ENCODE measurements around the gene WBP2NL.
A peak's percentile ranks its signal among the peaks of the same experiment; 100 is the strongest.

The WBP2NL gene

GRCh38 chr22:42076764-42077485, 78.3 kb downstream of the WBP2NL start:
- H3K9me3 ChIP-seq (ENCODE audit: control insufficient read depth in 1 of 2, low read length in 2 of 2): no peaks in the 10 kb centered on the region
- no peak overlapping the region for H3K27ac ChIP-seq (ENCODE audit: low read length)
- peaks cover 12 to 33% of the 10 kb centered on the region in 2 donors for H3K4me1 ChIP-seq (ENCODE audit: control insufficient read depth in 1 of 2, insufficient read depth in 2 of 2, low read length in 2 of 2)
- H3K27me3 ChIP-seq (ENCODE audit: low read depth, low read length): no peaks in the 10 kb centered on the region
- peaks cover 0 to 23% of the 10 kb centered on the region in 2 donors for H3K36me3 ChIP-seq (ENCODE audit: control insufficient read depth in 1 of 2, insufficient read depth in 2 of 2, low read length in 2 of 2)
- no peak overlapping the region for H3K4me3 ChIP-seq (ENCODE audit: low read depth in 1 of 2, low read length in 2 of 2)

DNA sequence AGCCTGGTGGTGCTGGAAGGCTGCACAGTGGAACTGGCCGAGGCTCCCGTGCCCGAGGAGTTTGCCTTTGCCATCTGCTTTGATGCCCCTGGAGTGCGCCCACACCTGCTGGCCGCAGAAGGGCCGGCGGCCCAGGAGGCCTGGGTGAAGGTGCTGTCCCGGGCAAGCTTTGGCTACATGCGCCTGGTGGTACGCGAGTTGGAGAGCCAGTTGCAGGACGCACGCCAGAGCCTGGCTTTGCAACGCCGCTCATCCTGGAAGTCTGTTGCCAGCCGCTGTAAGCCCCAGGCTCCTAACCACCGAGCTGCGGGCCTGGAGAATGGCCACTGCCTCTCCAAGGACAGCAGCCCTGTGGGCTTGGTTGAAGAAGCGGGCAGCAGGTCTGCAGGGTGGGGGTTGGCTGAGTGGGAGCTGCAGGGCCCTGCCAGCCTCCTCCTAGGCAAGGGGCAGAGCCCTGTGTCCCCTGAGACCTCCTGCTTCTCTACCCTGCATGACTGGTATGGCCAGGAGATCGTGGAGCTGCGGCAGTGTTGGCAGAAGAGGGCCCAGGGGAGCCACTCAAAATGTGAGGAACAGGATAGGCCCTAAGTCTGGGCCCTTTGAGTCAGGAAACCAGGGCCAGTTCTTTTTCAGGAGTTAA, 79.0 kb downstream of the WBP2NL start:
- H3K27ac ChIP-seq (ENCODE audit: low read length): peak overlapping the region; percentile 99
- H3K36me3 ChIP-seq (ENCODE audit: control insufficient read depth in 1 of 2, insufficient read depth in 2 of 2, low read length in 2 of 2): peaks cover 3 to 30% of the 10 kb centered on the region in 2 donors
- H3K27me3 ChIP-seq (ENCODE audit: low read depth, low read length): no peaks in the 10 kb centered on the region
- no peak overlapping the region for H3K4me3 ChIP-seq (ENCODE audit: low read depth in 1 of 2, low read length in 2 of 2)
- H3K4me1 ChIP-seq (ENCODE audit: control insufficient read depth in 1 of 2, insufficient read depth in 2 of 2, low read length in 2 of 2): peaks cover 12 to 33% of the 10 kb centered on the region in 2 donors
- H3K9me3 ChIP-seq (ENCODE audit: control insufficient read depth in 1 of 2, low read length in 2 of 2): no peaks in the 10 kb centered on the region
